HG03558 (cell line): ENCODE results near the gene LIMA1.
A peak's percentile ranks its signal among the peaks of the same experiment; 100 is the strongest.
"Not testable (repeated sequence)": the region's sequence is repeated elsewhere in the genome, so short reads cannot be mapped to it uniquely, and the experiment has no call there.

Source experiments
- ATAC-seq: cut with Tn5 transposase; IDR thresholded peaks from one replicate; pipeline ENCODE4 v1.9.1; 2021; ENCODE audit warnings: moderate number of reproducible peaks; ENCODE audit not compliant: unreplicated experiment; ENCODE audit errors: extremely low read depth

LIMA1 gene

DNA sequence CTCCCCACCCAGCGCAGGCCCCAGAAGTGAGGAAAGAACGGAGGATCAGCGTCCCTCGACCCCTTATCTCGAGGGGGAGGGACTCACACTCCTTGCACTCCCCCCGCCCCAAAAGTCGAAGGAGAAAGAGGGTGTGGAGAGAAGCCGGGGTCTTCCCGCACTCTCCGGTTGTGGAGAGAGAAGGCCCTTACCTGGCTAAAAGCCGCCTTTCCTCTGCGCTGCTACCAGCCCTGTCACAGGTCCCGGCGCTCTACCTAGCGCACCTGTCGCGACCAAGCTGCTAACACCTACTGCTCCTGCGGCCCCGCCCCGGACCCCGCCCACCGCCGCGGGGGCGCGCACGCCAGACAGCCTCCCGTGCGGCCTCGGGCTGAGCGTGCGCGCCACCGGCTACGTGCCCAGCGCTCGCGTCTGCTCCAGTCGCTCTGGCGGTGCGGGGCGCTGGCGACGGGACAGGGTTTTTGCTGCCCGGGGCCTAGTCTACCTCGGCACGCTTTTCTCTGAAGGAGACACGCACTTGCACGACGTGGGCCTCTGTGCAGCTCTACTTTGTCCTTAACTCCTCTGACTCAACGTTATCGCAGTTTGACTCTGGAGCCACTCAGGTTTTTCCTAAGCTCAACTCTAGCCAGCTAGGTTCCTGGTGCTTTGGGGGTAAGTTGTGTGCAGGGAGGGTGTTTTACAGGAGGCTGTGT, at the start of gene LIMA1:
Gene LIMA1 (minus strand): TSS at position 292 of the 695 bp plus-strand sequence. CDS start 34,769 bp downstream, outside the sequence.
- ATAC-seq, result peak; percentile 73

- no peak for ATAC-seq
Measured at GRCh38 chr12:50331745-50332144, 48.4 kb upstream of the LIMA1 start.

GRCh38 chr12:50328664-50329063, 45.3 kb upstream of the LIMA1 start:
- ATAC-seq, result not testable (repeated sequence)

- ATAC-seq, result no peak
Measured at GRCh38 chr12:50326590-50327284, 43.4 kb upstream of the LIMA1 start.

DNA sequence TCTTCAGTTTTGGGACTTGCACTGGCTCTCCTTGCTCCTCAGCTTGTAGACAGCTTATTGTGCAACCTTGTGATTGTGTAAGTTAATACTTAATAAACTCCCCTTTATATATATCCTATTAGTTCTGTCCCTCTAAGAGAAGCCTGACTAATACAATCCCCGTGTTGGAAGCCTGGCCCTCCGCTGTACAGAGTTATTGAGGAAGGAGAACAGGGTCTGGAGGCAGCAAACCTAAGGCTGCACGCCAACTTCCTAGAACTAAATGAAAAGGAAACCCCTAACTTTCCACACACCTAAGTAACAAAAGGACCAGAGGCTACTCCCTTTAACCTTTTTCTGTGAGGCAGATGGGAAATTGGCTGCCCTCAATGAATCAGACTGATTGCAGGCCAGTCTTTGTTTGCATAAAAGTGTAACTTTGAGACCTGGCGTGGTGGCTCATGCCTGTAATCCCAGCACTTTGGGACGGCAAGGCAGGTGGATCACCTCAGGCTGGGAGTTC, 42.6 kb upstream of the LIMA1 start:
- no peak for ATAC-seq

DNA sequence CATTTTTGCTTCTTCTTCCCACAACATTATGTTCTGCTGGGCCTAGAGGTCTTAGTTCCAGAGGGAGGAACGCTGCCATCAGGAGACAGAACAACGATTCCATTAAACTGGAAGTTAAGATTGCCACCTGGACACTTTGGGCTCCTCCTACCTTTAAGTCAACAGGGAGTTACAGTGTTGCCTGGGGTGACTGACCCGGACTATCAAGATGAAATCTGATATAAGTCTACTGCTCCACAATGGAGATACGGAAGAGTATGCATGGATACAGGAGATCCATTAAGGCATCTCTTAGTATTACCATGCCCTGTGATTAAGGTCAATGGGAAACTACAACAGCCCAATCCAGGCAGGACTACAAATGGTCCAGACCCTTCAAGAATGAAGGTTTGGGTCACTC, 41.5 kb upstream of the LIMA1 start:
- ATAC-seq, result not testable (repeated sequence)

DNA sequence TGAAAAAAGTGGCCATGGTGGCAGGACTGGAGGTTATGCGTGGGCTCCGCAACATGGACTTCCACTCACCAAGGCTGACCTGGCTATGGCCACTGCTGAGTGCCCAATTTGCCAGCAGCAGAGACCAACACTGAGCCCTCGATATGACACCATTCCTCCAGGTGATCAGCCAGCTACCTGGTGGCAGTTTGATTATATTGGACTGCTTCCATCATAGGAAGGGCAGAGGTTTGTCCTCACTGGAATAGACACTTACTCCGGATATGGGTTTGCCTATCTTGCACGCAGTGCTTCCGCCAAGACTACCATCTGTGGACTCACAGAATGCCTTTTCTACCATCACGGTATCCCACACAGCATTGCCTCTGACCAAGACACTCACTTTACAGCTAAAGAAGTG, 40.8 kb upstream of the LIMA1 start:
- ATAC-seq, result not testable (repeated sequence)

DNA sequence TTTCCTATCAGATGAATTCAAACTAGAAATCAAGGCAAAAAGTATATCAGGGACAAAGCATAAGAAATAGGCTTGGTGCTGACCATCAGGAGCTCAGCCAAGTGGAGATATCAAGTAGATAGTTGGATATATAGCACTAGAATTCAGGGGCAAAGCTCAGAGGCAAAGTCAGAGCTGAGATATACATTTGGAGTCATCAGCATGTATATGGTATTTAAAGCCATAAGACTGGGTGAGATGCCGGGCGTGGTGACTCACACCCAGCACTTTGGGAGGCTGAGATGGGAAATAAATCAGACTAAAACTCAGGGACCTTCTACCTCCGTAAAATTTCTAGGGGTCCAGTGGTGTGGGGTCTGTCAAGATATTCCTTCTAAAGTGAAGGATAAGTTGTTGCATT, 38.9 kb upstream of the LIMA1 start:
- no peak for ATAC-seq

DNA sequence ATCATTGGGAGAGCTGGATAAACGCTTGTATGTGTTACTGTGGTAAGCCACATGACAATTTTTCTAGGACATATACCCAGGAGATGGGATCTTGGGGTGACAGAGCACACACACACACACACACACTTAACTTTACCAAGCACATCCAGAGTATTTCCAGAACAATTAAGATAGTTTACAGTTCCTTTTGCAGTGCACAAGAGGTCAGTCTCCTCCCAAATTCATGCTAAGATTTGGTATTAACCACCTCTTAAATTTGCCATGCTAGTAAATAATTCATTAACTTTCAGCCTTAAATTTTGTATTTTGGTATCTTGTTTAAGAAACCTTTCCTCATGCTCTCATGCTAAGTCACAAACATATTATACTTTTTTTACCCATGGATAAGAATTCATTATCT, 33.9 kb upstream of the LIMA1 start:
- ATAC-seq, result no peak

GRCh38 chr12:50315803-50316202, 32.5 kb upstream of the LIMA1 start:
- no peak for ATAC-seq

DNA sequence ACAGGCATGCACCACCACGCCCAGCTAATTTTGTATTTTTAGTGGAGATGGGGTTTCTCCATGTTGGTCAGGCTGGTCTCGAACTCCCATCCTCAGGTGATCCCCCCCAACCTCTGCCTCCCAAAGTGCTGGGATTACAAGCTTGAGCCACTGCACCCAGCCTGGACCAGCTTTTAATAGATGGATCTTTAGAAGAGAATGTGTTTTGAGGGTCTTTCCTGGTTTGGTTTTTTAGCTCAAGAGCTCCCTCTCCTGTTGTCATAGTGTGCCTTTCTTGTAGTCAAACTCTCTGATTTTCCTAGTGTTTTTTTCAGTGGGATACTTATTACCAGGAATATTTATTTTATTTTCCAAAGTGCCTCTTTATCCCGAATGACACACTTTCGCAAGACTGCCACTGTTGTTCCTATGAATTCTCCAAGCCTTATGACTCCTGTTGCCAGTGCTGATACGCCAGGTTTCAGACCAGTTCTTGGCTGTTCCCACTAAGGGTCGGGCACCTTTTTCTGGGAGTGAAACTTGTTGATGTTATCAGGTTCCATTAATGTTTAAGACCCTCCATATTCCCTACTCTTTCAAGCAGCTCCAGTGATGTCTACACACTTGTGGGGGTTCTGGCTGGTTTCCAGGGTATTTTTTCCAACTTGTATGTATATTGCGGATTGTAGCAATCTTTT, 31.5 kb upstream of the LIMA1 start:
- no peak for ATAC-seq

- ATAC-seq, result not testable (repeated sequence)
Measured at GRCh38 chr12:50313971-50314370, 30.7 kb upstream of the LIMA1 start.

DNA sequence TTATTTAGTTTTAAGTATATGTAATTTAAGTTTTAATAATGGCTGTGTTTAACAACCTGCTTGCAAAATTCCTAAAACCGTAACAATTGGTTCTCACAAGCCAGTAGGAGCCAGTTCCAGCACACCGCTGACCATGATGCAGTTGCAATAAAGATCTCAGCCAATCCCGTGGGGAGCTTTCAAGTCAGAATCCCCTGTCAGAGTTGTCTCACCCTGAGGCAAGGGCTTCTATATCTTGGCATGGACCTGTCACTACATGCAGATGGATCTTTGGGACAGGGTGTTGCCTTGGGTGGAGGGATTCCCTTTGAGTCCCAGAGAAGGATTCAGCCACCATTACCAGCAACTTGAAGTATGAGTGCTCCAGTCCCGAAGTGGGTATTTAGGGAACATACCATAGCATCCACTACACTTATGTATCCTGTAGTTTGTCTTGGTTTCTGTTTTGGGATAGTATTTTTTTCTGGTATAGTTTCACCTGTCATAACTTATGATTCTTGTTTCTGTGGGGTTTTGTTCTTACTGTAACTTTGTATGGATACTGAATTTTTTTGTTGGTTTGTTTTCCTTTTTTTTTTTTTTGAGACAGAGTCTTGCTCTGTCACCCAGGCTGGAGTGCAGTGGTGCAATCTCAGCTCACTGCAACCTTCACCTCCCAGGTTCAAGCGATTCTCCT, 30.1 kb upstream of the LIMA1 start:
- ATAC-seq, result no peak

GRCh38 chr12:50311858-50312609, 28.7 kb upstream of the LIMA1 start:
- ATAC-seq, result not testable (repeated sequence)

- ATAC-seq, result no peak
Measured at GRCh38 chr12:50309950-50310349, 26.6 kb upstream of the LIMA1 start.

DNA sequence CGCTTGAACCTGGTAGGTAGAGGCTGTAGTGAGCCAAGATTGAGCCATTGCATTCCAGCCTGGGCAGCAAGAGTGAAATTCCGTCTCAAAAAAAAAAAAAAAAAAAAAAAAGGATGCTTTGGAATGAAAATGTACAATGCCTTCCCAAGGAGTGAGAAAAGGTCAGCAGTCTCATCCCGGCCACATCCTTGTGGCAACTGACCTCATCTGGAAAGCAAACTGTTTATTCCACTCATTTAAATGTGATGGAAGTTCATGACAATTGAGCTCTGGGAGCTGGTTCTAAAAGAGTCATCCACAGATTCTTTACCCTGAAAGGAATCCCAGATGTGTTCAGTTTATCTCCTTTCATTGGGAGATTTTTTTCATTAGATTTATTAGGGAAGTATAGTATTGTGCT, 19.4 kb upstream of the LIMA1 start:
- no peak for ATAC-seq

DNA sequence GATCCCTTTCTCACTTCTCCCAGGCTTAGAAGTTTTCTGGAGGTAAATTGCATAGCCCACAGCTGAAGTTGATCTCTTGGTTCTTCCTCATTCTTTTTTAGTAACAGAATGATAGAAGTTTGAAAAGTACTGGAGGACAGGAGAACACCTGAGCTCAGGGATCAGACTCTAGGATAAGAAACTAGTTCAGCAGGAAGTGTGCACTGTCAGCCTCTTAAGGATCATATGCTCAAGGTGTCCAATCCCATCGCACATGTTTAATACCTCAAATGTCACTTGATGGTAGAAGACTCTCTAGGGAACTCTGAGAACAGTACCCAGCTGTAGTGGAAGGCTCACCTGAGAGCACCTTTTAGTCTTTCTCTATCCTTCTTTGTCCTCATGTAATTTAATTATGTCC, 14.7 kb upstream of the LIMA1 start:
- ATAC-seq, result no peak

DNA sequence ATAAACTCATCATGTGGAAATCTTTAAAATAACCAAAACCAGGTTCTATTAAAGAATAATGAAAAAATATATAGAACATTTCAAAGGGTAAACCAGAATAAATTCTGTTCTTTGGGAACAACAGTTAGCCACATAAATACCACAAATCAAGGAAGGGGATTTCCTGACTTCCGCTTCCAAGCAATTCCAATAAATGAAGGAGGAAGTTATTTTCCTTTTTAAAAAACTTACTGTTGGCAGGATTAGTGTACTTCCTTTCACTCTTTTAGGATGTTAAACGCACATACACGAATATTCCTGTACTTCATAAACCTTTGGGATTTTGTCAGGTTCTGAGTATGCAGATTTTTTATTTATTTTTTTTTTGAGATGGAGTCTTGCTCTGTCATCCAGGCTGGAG, 13.7 kb upstream of the LIMA1 start:
- no peak for ATAC-seq

DNA sequence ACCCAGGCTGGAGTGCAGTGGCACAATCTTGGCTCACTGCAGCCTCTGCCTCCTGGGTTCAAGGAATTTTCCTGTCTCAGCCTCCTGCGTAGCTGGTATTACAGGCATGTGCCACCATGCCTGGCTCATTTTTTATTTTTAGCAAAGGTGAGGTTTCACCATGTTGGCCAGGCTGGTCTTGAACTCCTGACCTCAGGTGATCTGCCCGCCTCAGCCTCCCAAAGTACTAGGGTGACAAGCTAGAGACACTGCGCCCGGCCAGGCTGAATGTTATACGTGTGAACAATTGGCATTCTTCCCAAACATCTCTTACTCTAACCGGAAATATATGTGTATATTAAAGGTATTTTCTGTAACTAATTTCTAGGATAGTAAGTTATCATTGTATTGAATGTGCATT, 13.2 kb upstream of the LIMA1 start:
- no peak for ATAC-seq

GRCh38 chr12:50291377-50291776, 8.1 kb upstream of the LIMA1 start:
- no peak for ATAC-seq
